H7 (cell line): ENCODE measurements around the gene PRH1. TPM values are rescaled to one million over a fixed set of nuclear protein-coding genes. Genes with fewer than 3 reads are reported as not detected.

Experiments
- DNase-seq: peaks from one replicate; pipeline ENCODE4 v3.0.0; 2012
- H3K27me3 ChIP-seq: 2 replicates; pipeline ENCODE4 v1.6.0; 2011; ENCODE audit warnings: mild to moderate bottlenecking, low read length; ENCODE audit not compliant: control insufficient read depth, insufficient read depth
- H3K36me3 ChIP-seq: replicated peaks from 2 replicates; pipeline ENCODE4 v1.5.1; 2011; ENCODE audit warnings: low read length; ENCODE audit not compliant: control insufficient read depth, insufficient read depth
- H3K4me3 ChIP-seq: 2 replicates; pipeline ENCODE4 v1.5.1; 2011; ENCODE audit warnings: low read depth, mild to moderate bottlenecking, control low read depth, low read length, moderate library complexity; ENCODE audit not compliant: insufficient read depth
- total RNA-seq: library from RNA; depleted of rRNA; stranded (reverse); fragments of >200 nt; shearing (Covaris generic); gene quantifications from 2 replicates; pipeline ENCODE4 v1.2.3, GENCODE V29; 2014; rRNA removed

Gene PRH1
- total RNA-seq: 5.2 and 7.0 TPM in 2 replicates

DNA sequence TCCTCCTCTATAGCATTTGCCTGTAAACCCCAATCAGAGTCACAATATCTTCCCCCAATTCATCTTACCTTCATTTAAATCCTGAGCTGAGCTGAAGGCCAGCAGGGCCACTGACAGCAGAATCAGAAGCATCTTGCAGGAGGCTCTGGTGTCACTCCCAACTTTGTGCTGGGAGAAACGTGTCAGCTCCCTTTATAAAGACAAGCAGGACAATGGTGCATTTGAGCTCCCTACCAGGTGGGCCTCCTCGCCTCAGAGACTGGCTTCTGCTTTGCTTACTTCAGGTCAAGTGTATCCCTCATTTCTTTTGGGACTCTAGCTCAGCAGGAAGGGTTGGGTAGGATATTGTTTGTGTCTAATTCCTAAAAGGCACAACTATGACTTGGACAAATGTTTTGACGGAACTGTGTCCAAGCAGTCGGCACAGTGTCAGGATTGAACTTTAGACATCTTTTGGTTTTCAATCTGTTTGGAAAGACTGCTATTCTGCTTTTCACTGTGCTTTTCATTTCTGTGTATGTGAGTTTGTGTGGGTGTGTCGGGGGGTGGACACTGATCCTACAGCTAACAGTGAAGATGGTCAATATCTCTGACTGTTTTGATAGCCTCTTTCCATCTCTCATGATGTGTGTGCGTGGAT, at the start of gene PRH1:
Gene PRH1, minus strand, starts transcription at position 170 of the 640 bp plus-strand sequence. Its CDS starts 38 bp downstream, at position 132.
- Histone ChIP-seq H3K27me3 (no peaks in the 10 kb centered on the region), H3K4me3 (no peak within 1 kb of the TSS), H3K36me3 (no peaks in the 10 kb centered on the region)
- DNase-seq: no peak

- H3K4me3 ChIP-seq: no peak within 1 kb of the TSS
- no peak for DNase-seq
- H3K36me3 ChIP-seq: no peaks in the 10 kb centered on the region
- no peaks in the 10 kb centered on the region for H3K27me3 ChIP-seq
These were observed 44.8 kb upstream of the PRH1 start, which contains the start of gene PRH2 for GRCh38 chr12:10928746-10929286. Gene PRH2, plus strand, starts transcription at chr12:10929236. Its CDS starts 38 bp downstream, at chr12:10929274.

DNA sequence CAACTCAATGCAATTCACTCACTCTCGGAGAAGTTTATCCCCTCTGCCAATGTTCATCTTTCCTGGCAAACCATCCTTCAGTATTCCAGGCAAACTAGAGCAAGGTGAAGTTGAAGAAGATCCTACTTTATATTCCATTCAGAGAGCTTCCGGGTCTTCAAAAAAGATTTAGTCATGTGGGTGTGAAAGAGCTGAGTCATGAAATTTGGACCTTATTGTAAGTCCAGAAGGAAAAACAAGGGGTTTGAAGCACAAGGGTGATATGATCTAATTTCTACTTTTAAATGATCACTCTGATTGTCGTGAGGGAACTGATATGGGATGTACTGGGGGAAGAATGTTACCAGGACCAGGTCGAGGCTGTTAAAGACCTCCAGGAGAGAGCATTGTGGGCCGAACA, 42.2 kb upstream of the PRH1 start:
- no peak overlapping the region for H3K4me3 ChIP-seq
- no peaks in the 10 kb centered on the region for H3K36me3 ChIP-seq
- no peak for DNase-seq
- H3K27me3 ChIP-seq: no peaks in the 10 kb centered on the region

- no peak for DNase-seq
- no peak overlapping the region for H3K4me3 ChIP-seq
- no peaks in the 10 kb centered on the region for H3K27me3 ChIP-seq
- no peaks in the 10 kb centered on the region for H3K36me3 ChIP-seq
These were observed 35.8 kb upstream of the PRH1 start for GRCh38 chr12:10919809-10920208.

GRCh38 chr12:10910380-10910779, 26.3 kb upstream of the PRH1 start:
- Histone ChIP-seq H3K27me3 (no peaks in the 10 kb centered on the region), H3K4me3 (no peak overlapping the region)
- DNase-seq: no peak

DNA sequence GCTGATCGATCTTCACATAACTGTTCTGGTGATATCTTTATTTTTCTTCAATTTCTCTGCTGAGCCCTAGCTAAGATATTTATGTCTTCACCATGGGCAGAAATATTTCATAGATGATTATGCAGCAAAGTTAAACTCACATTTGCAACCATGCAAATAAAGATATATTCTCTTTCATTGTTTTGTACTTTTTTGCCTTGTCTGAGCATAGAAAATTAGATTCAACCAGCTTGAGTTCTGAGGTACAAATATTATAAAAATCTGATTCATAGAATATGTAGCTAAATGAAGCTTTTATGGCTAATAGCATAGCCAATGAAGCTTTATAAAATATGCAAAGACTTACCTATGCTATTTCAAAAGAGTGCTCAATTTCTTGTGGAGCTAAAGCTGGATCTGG, 25.4 kb upstream of the PRH1 start, which contains the start of gene TAS2R13:
Gene TAS2R13, minus strand, starts transcription at position 101 of the 400 bp plus-strand sequence. CDS start 264 bp downstream, outside the sequence.
- DNase-seq: no peak
- H3K4me3 ChIP-seq: no peak within 1 kb of the TSS
- H3K27me3 ChIP-seq: no peaks in the 10 kb centered on the region
- H3K36me3 ChIP-seq: no peaks in the 10 kb centered on the region

More at GRCh38 chr12:10910380-10910779, 26.3 kb upstream of the PRH1 start:
- no peaks in the 10 kb centered on the region for H3K36me3 ChIP-seq

DNA sequence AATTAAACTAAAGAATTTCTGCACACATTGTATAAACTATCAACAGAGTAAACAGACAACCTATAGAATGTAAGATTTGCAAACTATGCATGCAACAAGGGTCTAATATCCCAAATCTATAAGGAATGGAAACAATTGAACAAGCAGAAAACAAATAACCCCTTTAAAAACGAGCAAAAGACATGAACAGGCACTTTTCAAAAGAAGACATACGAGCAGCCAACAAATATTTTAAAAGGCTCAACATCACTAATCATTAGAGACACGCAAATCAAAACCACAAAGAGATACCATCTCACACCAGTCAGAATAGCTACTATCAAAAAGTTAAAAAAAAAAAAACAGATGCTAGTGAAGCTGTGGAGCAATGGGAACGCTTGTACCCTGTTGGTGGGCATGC, 20.6 kb upstream of the PRH1 start:
- DNase-seq: no peak

GRCh38 chr12:10901427-10901826, 17.4 kb upstream of the PRH1 start:
- Histone ChIP-seq H3K36me3 (no peaks in the 10 kb centered on the region), H3K27me3 (no peaks in the 10 kb centered on the region), H3K4me3 (no peak overlapping the region)
- DNase-seq: no peak

More for the DNA sequence above, 20.6 kb upstream of the PRH1 start:
- H3K36me3 ChIP-seq: no peaks in the 10 kb centered on the region
- H3K4me3 ChIP-seq: no peak overlapping the region
- no peaks in the 10 kb centered on the region for H3K27me3 ChIP-seq

- no peaks in the 10 kb centered on the region for H3K27me3 ChIP-seq
- no peak overlapping the region for H3K4me3 ChIP-seq
- no peaks in the 10 kb centered on the region for H3K36me3 ChIP-seq
- DNase-seq: no peak
These were observed 16.9 kb upstream of the PRH1 start for GRCh38 chr12:10900972-10901371.

GRCh38 chr12:10900530-10900929, 16.5 kb upstream of the PRH1 start:
- H3K4me3 ChIP-seq: no peak overlapping the region
- H3K36me3 ChIP-seq: no peaks in the 10 kb centered on the region
- H3K27me3 ChIP-seq: no peaks in the 10 kb centered on the region
- DNase-seq: no peak

- H3K36me3 ChIP-seq: no peaks in the 10 kb centered on the region
- H3K27me3 ChIP-seq: no peaks in the 10 kb centered on the region
- H3K4me3 ChIP-seq: no peak overlapping the region
- DNase-seq: no peak
These were observed 12.8 kb upstream of the PRH1 start for GRCh38 chr12:10896854-10897253.

DNA sequence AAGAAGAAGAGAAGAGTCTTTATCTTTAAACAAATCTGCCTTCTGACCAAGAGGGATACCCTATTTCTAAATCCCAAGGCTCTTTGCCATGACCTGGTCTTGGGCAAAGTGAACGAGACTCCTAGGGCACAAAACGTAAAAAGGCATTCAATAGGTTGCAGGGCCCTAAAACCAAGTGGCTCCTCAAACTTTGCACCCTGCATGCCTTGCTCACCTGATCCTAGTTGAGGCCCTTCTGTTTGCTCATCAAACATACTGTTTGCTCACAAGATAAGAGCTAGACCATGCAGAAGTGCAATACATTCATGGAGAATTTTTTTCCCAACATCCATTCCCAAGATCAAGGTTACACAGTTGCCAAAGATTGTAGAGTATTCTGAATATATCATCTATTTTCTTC, 7.9 kb upstream of the PRH1 start:
- Histone ChIP-seq H3K27me3 (no peaks in the 10 kb centered on the region), H3K36me3 (no peaks in the 10 kb centered on the region), H3K4me3 (no peak overlapping the region)
- DNase-seq: no peak

GRCh38 chr12:10889226-10889625, 5.2 kb upstream of the PRH1 start:
- no peaks in the 10 kb centered on the region for H3K36me3 ChIP-seq
- H3K27me3 ChIP-seq: no peaks in the 10 kb centered on the region
- no peak for DNase-seq
- no peak overlapping the region for H3K4me3 ChIP-seq

GRCh38 chr12:10873378-10873777, 10.7 kb downstream of the PRH1 start:
- no peak for DNase-seq
- no peak overlapping the region for H3K4me3 ChIP-seq
- H3K36me3 ChIP-seq: no peaks in the 10 kb centered on the region; the same call in 1 of the 2 replicates
- H3K27me3 ChIP-seq: no peaks in the 10 kb centered on the region

DNA sequence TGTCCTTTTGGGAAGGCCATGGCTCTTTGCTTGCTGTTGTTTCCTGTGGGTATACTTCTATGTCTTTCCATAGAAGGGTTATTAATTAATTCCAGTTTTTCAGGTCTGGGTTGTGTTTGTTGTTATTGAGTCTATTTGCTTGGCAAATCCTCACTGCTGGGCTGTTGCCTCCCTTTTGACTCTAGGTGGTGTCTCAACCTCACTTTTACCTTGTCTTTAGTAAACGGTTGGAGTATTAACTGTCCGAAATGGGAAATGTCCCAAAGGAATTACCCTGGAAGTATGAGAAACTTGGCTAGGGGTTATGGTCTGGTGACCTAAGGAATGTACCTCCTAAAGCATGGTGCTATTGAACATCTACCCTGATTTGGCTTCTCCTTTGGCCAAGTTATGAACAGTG, 16.7 kb downstream of the PRH1 start:
- no peaks in the 10 kb centered on the region for H3K27me3 ChIP-seq
- DNase-seq: no peak

More for the DNA sequence above, 16.7 kb downstream of the PRH1 start:
- Histone ChIP-seq H3K36me3 (no peaks in the 10 kb centered on the region), H3K4me3 (no peak overlapping the region)
